HepG2 (cell line): ENCODE measurements around the gene SERTAD1. TPM values are rescaled to one million over a fixed set of nuclear protein-coding genes. Genes with fewer than 3 reads are reported as not detected.

Experiments
- FOXK1 ChIP-seq: sonication (generic); formaldehyde crosslinking; IDR thresholded peaks from 2 replicates; pipeline ENCODE4 v1.4.0; 2020; ENCODE audit warnings: low read depth, missing genetic modification reagents, borderline replicate concordance
- HDAC2 ChIP-seq: sonication (generic); formaldehyde crosslinking; IDR thresholded peaks from 2 replicates; pipeline ENCODE4 v1.4.0; 2020; ENCODE audit warnings: missing genetic modification reagents
- KDM6A ChIP-seq: IDR thresholded peaks from 2 replicates; pipeline ENCODE4 v1.6.1; 2016; ENCODE audit warnings: low read depth
- KLF16 ChIP-seq, 2 experiments: sonication (generic) in 1 of 2; formaldehyde crosslinking in 1 of 2; IDR thresholded peaks; 2 replicates each; pipeline versions ENCODE4 v1.6.1 to v1.8.0; 2016 to 2023; ENCODE audit warnings: missing genetic modification reagents in 2 of 2, missing compliant biosample characterization in 1 of 2
- MEIS1 ChIP-seq: sonication (generic); formaldehyde crosslinking; IDR thresholded peaks from 2 replicates; pipeline ENCODE4 v1.9.0; 2021; ENCODE audit warnings: mild to moderate bottlenecking, missing genetic modification reagents, moderate library complexity, borderline replicate concordance
- NPAS2 ChIP-seq: sonication (generic); formaldehyde crosslinking; IDR thresholded peaks from 2 replicates; pipeline ENCODE4 v1.8.0; 2022; ENCODE audit warnings: mild to moderate bottlenecking, missing genetic modification reagents, borderline replicate concordance
- YEATS2 ChIP-seq: sonication (generic); formaldehyde crosslinking; IDR thresholded peaks from 2 replicates; pipeline ENCODE4 v1.4.0; 2020; ENCODE audit warnings: missing genetic modification reagents, borderline replicate concordance
- ZFAT ChIP-seq: sonication (generic); formaldehyde crosslinking; conservative IDR thresholded peaks from 2 replicates; pipeline ENCODE4 v1.8.1; 2023; ENCODE audit warnings: missing genetic modification reagents, inconsistent platforms
- ZKSCAN1 ChIP-seq: fragments of 150-350 bp; IDR thresholded peaks from 2 replicates; pipeline ENCODE4 v1.6.1; 2014; ENCODE audit warnings: low read length
- ZMYM4 ChIP-seq: sonication (generic); formaldehyde crosslinking; IDR thresholded peaks from 2 replicates; pipeline ENCODE4 v1.8.1; 2023; ENCODE audit warnings: mild to moderate bottlenecking, missing genetic modification reagents
- ZNF10 ChIP-seq: sonication (generic); formaldehyde crosslinking; IDR thresholded peaks from 2 replicates; pipeline ENCODE4 v1.4.0; 2020; ENCODE audit warnings: mild to moderate bottlenecking, low read depth, missing genetic modification reagents, borderline replicate concordance
- ZNF142 ChIP-seq: sonication (generic); formaldehyde crosslinking; IDR thresholded peaks from 2 replicates; pipeline ENCODE4 v1.4.0; 2020; ENCODE audit warnings: missing genetic modification reagents
- ZNF180 ChIP-seq: sonication (generic); formaldehyde crosslinking; IDR thresholded peaks from 2 replicates; pipeline ENCODE4 v1.4.0; 2020; ENCODE audit warnings: low read depth, missing genetic modification reagents, borderline replicate concordance
- ZNF512B ChIP-seq: sonication (generic); formaldehyde crosslinking; IDR thresholded peaks from 2 replicates; pipeline ENCODE4 v1.5.1; 2020; ENCODE audit warnings: missing genetic modification reagents, mild to moderate bottlenecking, borderline replicate concordance
- ZNF816 ChIP-seq: sonication (generic); formaldehyde crosslinking; IDR thresholded peaks from 2 replicates; pipeline ENCODE4 v1.8.0; 2022; ENCODE audit warnings: missing genetic modification reagents, mild to moderate bottlenecking, borderline replicate concordance
- polyA plus RNA-seq, 8 experiments: library from polyadenylated mRNA; depleted of rRNA in 3 of 8; stranded (reverse) in 7 of 8; unstranded in 1 of 8; fragments of >200 nt; fragmentation: Illumina TruSeq in 4 of 8; extraction: Trizol in 4 of 8; gene quantifications; 2 replicates each; pipeline versions ENCODE4 v1.2.1 to v1.2.3, GENCODE V29; 2011 to 2016; ENCODE audit warnings: low read depth in 4 of 8, missing spikeins in 1 of 8, mixed read lengths in 1 of 8; ENCODE audit not compliant: insufficient read depth in 1 of 8
- total RNA-seq, 5 experiments: library from RNA; depleted of rRNA; stranded (reverse); fragments of >200 nt; fragmentation: Illumina TruSeq; extraction: Trizol; gene quantifications; 2 replicates each; pipeline ENCODE4 v1.2.3, GENCODE V29; 2016; ENCODE audit warnings: low read depth in 1 of 5
- TF ChIP-seq, protein P1 (sequence below): fragments of 450-650 bp; IDR thresholded peaks from 2 replicates; pipeline ENCODE4 v1.6.1; 2016
- TF ChIP-seq, protein P2 (sequence below): sonication (generic); formaldehyde crosslinking; IDR thresholded peaks from 2 replicates; pipeline ENCODE4 v1.9.0; 2021; ENCODE audit warnings: missing genetic modification reagents, mild to moderate bottlenecking, borderline replicate concordance

Gene SERTAD1
- total and polyA plus RNA-seq, 2 of the 13 experiments (the other 11 are each of a cell fraction or from before 2014, with no cell fraction given) = 4.3 to 4.5 TPM

GRCh38 chr19:40466219-40466984 lies 40.6 kb upstream of the SERTAD1 start (continued):
- TF ChIP-seq NPAS2 (no peak), ZNF180 (no peak), ZNF512B (CRISPR knock-in tag) (0 out of 2 replicates have a peak, but pooled peaks have one; percentile 53), ZFAT (no peak), MEIS1 (CRISPR knock-in tag) (no peak), ZKSCAN1 (no peak), KDM6A (CRISPR knock-in tag) (no peak), ZMYM4 (no peak), ZNF816 (CRISPR knock-in tag) (no peak), KLF16 (CRISPR knock-in tag; IDR thresholded peaks at IDR 0.05) (no peak), YEATS2 (CRISPR knock-in tag) (no peak), ZNF142 (CRISPR knock-in tag) (no peak), FOXK1 (CRISPR knock-in tag) (no peak), HDAC2 (CRISPR knock-in tag) (no peak; the same call in 1 of the 2 replicates), ZNF10 (CRISPR knock-in tag) (no peak)
- TF ChIP-seq, protein P1, sequence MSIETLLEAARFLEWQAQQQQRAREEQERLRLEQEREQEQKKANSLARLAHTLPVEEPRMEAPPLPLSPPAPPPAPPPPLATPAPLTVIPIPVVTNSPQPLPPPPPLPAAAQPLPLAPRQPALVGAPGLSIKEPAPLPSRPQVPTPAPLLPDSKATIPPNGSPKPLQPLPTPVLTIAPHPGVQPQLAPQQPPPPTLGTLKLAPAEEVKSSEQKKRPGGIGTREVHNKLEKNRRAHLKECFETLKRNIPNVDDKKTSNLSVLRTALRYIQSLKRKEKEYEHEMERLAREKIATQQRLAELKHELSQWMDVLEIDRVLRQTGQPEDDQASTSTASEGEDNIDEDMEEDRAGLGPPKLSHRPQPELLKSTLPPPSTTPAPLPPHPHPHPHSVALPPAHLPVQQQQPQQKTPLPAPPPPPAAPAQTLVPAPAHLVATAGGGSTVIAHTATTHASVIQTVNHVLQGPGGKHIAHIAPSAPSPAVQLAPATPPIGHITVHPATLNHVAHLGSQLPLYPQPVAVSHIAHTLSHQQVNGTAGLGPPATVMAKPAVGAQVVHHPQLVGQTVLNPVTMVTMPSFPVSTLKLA = peak; percentile 82
- TF ChIP-seq, protein P2, sequence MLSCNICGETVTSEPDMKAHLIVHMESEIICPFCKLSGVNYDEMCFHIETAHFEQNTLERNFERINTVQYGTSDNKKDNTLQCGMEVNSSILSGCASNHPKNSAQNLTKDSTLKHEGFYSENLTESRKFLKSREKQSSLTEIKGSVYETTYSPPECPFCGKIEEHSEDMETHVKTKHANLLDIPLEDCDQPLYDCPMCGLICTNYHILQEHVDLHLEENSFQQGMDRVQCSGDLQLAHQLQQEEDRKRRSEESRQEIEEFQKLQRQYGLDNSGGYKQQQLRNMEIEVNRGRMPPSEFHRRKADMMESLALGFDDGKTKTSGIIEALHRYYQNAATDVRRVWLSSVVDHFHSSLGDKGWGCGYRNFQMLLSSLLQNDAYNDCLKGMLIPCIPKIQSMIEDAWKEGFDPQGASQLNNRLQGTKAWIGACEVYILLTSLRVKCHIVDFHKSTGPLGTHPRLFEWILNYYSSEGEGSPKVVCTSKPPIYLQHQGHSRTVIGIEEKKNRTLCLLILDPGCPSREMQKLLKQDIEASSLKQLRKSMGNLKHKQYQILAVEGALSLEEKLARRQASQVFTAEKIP (CRISPR knock-in tag) = no peak
